ENCODE results near the gene CDK15.

CDK15 gene

GRCh38 chr2:201765799-201766198, 40.5 kb upstream of the CDK15 start:
- ChIA-PET POLR2A (interaction anchor here (1.7 kb wide), 1 partner anchor 15 kb away, joined by 4 read pairs; the partner anchor contains the start of gene ALS2), CTCF (no interaction called here)
- TF ChIP-seq PKNOX1 (IDR thresholded peaks at IDR 0.05) = no peak
- TF ChIP-seq ZNF384 (IDR thresholded peaks at IDR 0.05) = no peak
- TF ChIP-seq BHLHE40 (IDR thresholded peaks at IDR 0.05; ENCODE audit: borderline replicate concordance) = no peak
- no peak for TF ChIP-seq CTBP1 (IDR thresholded peaks at IDR 0.05; ENCODE audit: borderline replicate concordance)
- no peak for TF ChIP-seq SUZ12 (IDR thresholded peaks at IDR 0.05)
- no peak for TF ChIP-seq TARDBP (IDR thresholded peaks at IDR 0.05)
- TF ChIP-seq LEF1 (IDR thresholded peaks at IDR 0.05; ENCODE audit: borderline replicate concordance) = no peak
- DNase-seq (ENCODE audit: extremely low spot score) = no peak

- ChIA-PET POLR2A (interaction anchor here (1.1 kb wide), 1 partner anchor 12 kb away, joined by 3 read pairs; the partner anchor contains the start of gene ALS2), CTCF (interaction anchor here (1.1 kb wide), 1 partner anchor 12 kb away, joined by 3 read pairs; the partner anchor contains the start of gene ALS2)
- no peak for DNase-seq (ENCODE audit: extremely low spot score)
- TF ChIP-seq NFRKB (IDR thresholded peaks at IDR 0.05) = no peak
Measured at GRCh38 chr2:201768918-201769317, 37.4 kb upstream of the CDK15 start.

DNA sequence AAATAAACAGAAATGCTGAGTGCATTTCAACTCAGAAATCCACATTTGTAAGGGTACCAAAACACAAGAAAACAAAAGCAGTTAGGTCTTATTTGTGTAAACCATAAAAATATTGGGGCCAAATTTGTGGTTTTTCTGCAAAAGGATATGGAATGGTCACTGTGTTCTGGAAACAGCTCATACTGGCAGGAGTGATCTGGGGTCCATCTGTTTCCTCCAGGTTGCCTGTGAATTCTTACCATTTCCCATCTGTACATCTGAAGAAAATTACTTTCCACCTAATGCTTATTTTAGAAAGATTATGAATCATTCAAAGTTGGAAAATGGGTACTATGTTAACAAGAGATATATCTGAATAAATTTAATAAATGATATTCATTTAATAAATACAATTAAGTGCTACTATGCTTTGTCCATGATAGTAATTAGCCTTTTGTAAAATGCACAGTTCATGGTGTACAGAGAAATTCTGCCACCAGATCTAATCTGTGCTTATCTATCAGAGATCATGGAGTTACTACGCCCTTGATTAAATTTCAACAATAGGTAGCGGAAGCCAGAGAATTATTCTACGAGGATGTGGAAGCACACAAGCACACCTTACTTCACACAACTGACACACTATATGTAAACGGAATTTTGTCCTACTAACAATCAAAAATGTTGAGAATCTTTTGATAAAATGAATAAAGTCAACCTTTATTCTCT, 36.5 kb upstream of the CDK15 start:
- ChIA-PET CTCF (no interaction called here), POLR2A (interaction anchor here (1.1 kb wide), 1 partner anchor 11 kb away, joined by 3 read pairs; the partner anchor contains the start of gene ALS2)
- DNase-seq (ENCODE audit: extremely low spot score) = no peak
- TF ChIP-seq ZNF384 (IDR thresholded peaks at IDR 0.05) (no peak), LEF1 (IDR thresholded peaks at IDR 0.05; ENCODE audit: borderline replicate concordance) (no peak), NFRKB (IDR thresholded peaks at IDR 0.05) (no peak), L3MBTL2 (conservative IDR thresholded peaks at IDR 0.05) (no peak), SP1 (IDR thresholded peaks at IDR 0.05) (no peak), ELF4 (IDR thresholded peaks at IDR 0.05) (no peak), TARDBP (IDR thresholded peaks at IDR 0.05) (no peak), BHLHE40 (IDR thresholded peaks at IDR 0.05; ENCODE audit: borderline replicate concordance) (no peak), CTBP1 (IDR thresholded peaks at IDR 0.05; ENCODE audit: borderline replicate concordance) (no peak), FOXA1 (IDR thresholded peaks at IDR 0.05) (no peak), ARNT (IDR thresholded peaks at IDR 0.05) (no peak), FOXK2 (IDR thresholded peaks at IDR 0.05) (no peak), SUZ12 (IDR thresholded peaks at IDR 0.05) (no peak), FOXM1 (IDR thresholded peaks at IDR 0.05; ENCODE audit: borderline replicate concordance) (no peak)

DNA sequence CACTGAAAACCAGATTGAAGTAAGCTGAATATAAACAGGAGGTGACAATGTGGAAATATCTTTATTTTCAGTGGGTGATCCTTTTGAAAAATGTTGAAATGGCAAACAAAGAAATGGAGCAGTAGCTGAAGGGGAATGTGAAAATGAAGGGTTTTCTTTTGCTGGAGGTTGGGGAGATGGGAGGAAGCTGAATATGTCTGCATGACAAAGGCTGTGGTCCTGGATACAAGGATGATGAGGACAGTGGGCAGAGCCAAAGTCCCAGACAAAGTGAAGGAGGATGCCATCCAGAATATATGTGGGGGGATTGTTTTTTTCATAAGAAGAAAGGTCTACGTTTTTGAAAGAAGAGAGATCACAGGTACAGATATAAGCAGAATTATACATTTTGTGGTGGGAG, 32.3 kb upstream of the CDK15 start:
- TF ChIP-seq CTBP1 (IDR thresholded peaks at IDR 0.05; ENCODE audit: borderline replicate concordance) = no peak
- no peak for TF ChIP-seq BHLHE40 (IDR thresholded peaks at IDR 0.05; ENCODE audit: borderline replicate concordance)
- TF ChIP-seq FOXA1 (IDR thresholded peaks at IDR 0.05) = no peak
- TF ChIP-seq L3MBTL2 (conservative IDR thresholded peaks at IDR 0.05) = no peak
- no peak for TF ChIP-seq SP1 (IDR thresholded peaks at IDR 0.05)
- TF ChIP-seq HDGF (IDR thresholded peaks at IDR 0.05; ENCODE audit: borderline replicate concordance) = no peak
- no peak for TF ChIP-seq FOXM1 (IDR thresholded peaks at IDR 0.05; ENCODE audit: borderline replicate concordance)
- no peak for TF ChIP-seq TARDBP (IDR thresholded peaks at IDR 0.05)
- no peak for TF ChIP-seq ZNF384 (IDR thresholded peaks at IDR 0.05)
- no peak for TF ChIP-seq NFRKB (IDR thresholded peaks at IDR 0.05)
- no peak for TF ChIP-seq PKNOX1 (IDR thresholded peaks at IDR 0.05)
- no peak for TF ChIP-seq ARNT (IDR thresholded peaks at IDR 0.05)
- no peak for TF ChIP-seq SUZ12 (IDR thresholded peaks at IDR 0.05)
- no peak for TF ChIP-seq FOXK2 (IDR thresholded peaks at IDR 0.05)
- TF ChIP-seq LEF1 (IDR thresholded peaks at IDR 0.05; ENCODE audit: borderline replicate concordance) = no peak
- TF ChIP-seq ELF4 (IDR thresholded peaks at IDR 0.05) = no peak
- POLR2A ChIA-PET = no interaction called here
- CTCF ChIA-PET = no interaction called here
- DNase-seq (ENCODE audit: extremely low spot score) = no peak

DNA sequence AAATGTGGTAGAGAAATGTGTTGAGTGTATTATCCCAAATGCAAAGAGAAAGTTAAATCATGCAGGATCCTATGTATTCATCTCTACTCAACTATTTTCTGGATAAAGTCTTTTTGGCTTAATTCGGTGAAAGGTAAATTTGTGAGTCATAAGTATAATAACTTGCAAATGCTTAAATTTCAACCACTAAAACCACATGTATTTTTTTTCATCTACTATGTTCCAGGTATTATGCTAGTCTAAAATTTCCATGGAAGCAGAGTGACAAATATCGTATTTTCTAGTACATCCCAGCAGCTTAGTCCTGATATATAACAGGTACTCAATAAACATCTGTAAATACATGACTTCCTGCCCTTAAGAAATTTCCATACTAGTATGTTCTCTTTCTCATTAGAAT, 31.8 kb upstream of the CDK15 start:
- TF ChIP-seq SUZ12 (IDR thresholded peaks at IDR 0.05) (no peak), BHLHE40 (IDR thresholded peaks at IDR 0.05; ENCODE audit: borderline replicate concordance) (no peak), ZNF384 (IDR thresholded peaks at IDR 0.05) (no peak), HDGF (IDR thresholded peaks at IDR 0.05; ENCODE audit: borderline replicate concordance) (no peak), TARDBP (IDR thresholded peaks at IDR 0.05) (no peak), L3MBTL2 (conservative IDR thresholded peaks at IDR 0.05) (no peak), ARNT (IDR thresholded peaks at IDR 0.05) (no peak), FOXM1 (IDR thresholded peaks at IDR 0.05; ENCODE audit: borderline replicate concordance) (no peak)
- DNase-seq (ENCODE audit: extremely low spot score) = no peak
- ChIA-PET CTCF (no interaction called here), POLR2A (no interaction called here)

DNA sequence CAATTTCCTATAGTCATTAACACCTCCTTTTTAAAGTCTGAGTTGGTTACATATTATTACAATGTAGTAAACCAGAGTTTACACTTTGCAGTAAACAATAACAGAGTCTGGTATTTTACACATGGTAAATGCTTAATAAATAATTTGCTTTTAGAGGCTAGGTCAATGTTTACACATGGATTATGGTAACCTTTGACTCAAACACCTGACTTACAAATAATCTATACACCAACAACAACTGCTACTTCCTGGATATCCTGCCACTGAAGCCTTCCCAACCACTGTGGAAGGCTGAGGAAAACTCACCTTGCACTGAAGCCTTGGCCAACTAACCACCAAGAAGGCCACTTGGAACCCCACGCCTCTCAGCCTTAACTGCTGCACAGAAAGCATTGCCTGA, 31.0 kb upstream of the CDK15 start:
- no peak for DNase-seq (ENCODE audit: extremely low spot score)
- TF ChIP-seq ZNF384 (IDR thresholded peaks at IDR 0.05) = no peak
- TF ChIP-seq SP1 (IDR thresholded peaks at IDR 0.05) = no peak
- no peak for TF ChIP-seq CTBP1 (IDR thresholded peaks at IDR 0.05; ENCODE audit: borderline replicate concordance)
- TF ChIP-seq FOXA1 (IDR thresholded peaks at IDR 0.05) = no peak
- no peak for TF ChIP-seq FOXM1 (IDR thresholded peaks at IDR 0.05; ENCODE audit: borderline replicate concordance)
- ChIA-PET CTCF (no interaction called here), POLR2A (no interaction called here)

GRCh38 chr2:201777043-201777442, 29.3 kb upstream of the CDK15 start:
- DNase-seq (ENCODE audit: extremely low spot score) = no peak
- POLR2A ChIA-PET = no interaction called here
- CTCF ChIA-PET = interaction anchor here (0.9 kb wide), 1 partner anchor 10 kb away, joined by 3 read pairs; no protein-coding TSS in a partner anchor

More at GRCh38 chr2:201777043-201777442, 29.3 kb upstream of the CDK15 start:
- no peak for TF ChIP-seq ELF4 (IDR thresholded peaks at IDR 0.05)
- TF ChIP-seq LEF1 (IDR thresholded peaks at IDR 0.05; ENCODE audit: borderline replicate concordance) = no peak
- TF ChIP-seq TARDBP (IDR thresholded peaks at IDR 0.05) = no peak
- TF ChIP-seq FOXA1 (IDR thresholded peaks at IDR 0.05) = no peak
- TF ChIP-seq FOXM1 (IDR thresholded peaks at IDR 0.05; ENCODE audit: borderline replicate concordance) = no peak
